ENCODE measurements around the gene NRIP3.

NRIP3 gene

DNA sequence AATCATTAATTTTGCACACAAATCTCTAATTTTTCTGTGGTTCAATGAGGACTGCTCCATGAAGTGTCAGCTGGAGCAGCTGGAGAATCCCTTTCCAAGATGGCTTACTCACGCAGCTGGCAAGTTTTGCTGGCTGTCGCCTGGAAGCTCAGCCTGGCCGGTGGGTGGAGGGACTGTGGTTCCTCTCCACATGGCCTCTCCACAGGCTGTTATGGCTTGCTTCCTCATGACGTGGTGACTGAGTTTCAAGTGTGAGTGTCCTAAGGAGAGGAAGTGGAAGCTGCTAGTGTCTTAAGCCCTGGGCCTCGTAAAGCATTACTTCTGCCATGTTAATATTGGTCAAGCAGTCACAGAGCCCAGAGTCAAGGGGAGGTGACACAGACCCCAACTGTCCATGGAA lies 14.0 kb upstream of the NRIP3 start:
- Histone ChIP-seq H3K79me2 (ENCODE audit: insufficient read depth, low read length) (no peaks in the 10 kb centered on the region), H3K27me3 (ENCODE audit: insufficient read depth, low read length, poor library complexity) (peaks cover 3% of the 10 kb centered on the region), H3K9ac (ENCODE audit: low read depth, low read length) (no peak overlapping the region), H3K9me3 (ENCODE audit: insufficient read depth, low read length, severe bottlenecking) (no peaks in the 10 kb centered on the region), H3K36me3 (ENCODE audit: insufficient read depth, low read length) (no peaks in the 10 kb centered on the region), H3K4me2 (ENCODE audit: insufficient read depth, low read length) (no peak overlapping the region), H4K20me1 (ENCODE audit: insufficient read depth, low read length) (no peaks in the 10 kb centered on the region), H2AFZ (ENCODE audit: low read depth, low read length) (no peak overlapping the region), H3K4me3 (ENCODE audit: low read depth in 1 of 2, low read length in 2 of 2) (no peak overlapping the region), H3K4me1 (ENCODE audit: insufficient read depth, low read length) (peaks cover 6% of the 10 kb centered on the region; the same call in 1 of the 2 replicates), H3K27ac (ENCODE audit: low read length) (no peak overlapping the region)
- TF ChIP-seq EZH2 (IDR thresholded peaks at IDR 0.05; ENCODE audit: borderline replicate concordance, low read depth, low read length, severe bottlenecking), result no peak
- TF ChIP-seq, protein P1, sequence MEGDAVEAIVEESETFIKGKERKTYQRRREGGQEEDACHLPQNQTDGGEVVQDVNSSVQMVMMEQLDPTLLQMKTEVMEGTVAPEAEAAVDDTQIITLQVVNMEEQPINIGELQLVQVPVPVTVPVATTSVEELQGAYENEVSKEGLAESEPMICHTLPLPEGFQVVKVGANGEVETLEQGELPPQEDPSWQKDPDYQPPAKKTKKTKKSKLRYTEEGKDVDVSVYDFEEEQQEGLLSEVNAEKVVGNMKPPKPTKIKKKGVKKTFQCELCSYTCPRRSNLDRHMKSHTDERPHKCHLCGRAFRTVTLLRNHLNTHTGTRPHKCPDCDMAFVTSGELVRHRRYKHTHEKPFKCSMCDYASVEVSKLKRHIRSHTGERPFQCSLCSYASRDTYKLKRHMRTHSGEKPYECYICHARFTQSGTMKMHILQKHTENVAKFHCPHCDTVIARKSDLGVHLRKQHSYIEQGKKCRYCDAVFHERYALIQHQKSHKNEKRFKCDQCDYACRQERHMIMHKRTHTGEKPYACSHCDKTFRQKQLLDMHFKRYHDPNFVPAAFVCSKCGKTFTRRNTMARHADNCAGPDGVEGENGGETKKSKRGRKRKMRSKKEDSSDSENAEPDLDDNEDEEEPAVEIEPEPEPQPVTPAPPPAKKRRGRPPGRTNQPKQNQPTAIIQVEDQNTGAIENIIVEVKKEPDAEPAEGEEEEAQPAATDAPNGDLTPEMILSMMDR (IDR thresholded peaks at IDR 0.05; ENCODE audit: borderline replicate concordance, extremely low read depth, low read length, poor library complexity, severe bottlenecking), result no peak
- ATAC-seq (ENCODE audit: insufficient read depth, low read depth), result no peak
- no peak for DNase-seq

DNA sequence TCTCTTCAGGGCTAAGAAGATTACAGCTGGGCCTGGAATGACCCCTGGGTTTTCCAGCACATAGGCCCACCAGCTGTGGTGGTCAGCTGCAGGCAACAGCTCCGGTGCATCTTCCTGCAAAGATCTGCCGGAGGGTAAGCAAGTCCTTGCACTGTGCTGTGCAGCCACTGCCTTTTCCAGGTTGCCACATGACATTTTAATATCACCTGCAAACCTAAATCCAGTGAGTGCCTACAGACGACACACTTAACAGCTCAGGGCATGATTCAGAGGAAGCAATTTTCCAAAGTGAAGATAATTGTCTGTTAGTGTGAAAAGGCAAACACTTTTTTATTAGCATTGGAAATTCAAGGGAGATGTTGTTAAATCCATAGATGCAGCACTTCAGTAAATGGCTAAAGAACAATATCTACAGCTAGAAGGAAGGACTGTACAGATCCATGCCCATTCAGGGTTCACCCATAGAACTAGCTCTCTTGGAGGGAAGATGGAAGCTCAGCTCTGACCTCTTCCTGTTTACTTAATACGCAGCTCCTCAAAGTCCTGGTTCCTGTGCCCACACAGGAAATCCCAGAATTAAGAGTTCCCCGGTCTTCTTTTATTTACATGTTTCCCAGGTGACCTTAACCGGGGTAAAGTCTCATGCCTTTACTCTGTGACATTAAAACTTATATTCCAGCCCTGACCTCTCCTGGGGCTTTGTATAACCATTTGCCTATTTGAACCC lies 13.3 kb upstream of the NRIP3 start:
- peaks cover 6% of the 10 kb centered on the region; the same call in 1 of the 2 replicates for H3K4me1 ChIP-seq (ENCODE audit: insufficient read depth, low read length)
- no peaks in the 10 kb centered on the region for H3K79me2 ChIP-seq (ENCODE audit: insufficient read depth, low read length)
- DNase-seq (no peak), ATAC-seq (ENCODE audit: insufficient read depth, low read depth) (0 out of 3 replicates have a peak, but pooled peaks have one; percentile 33)
- H3K4me2 ChIP-seq (ENCODE audit: insufficient read depth, low read length), result no peak overlapping the region
- no peak overlapping the region for H3K27ac ChIP-seq (ENCODE audit: low read length)
- no peak overlapping the region for H3K9ac ChIP-seq (ENCODE audit: low read depth, low read length)
- no peak overlapping the region for H2AFZ ChIP-seq (ENCODE audit: low read depth, low read length)
- no peaks in the 10 kb centered on the region for H3K27me3 ChIP-seq (ENCODE audit: insufficient read depth, low read length, poor library complexity)
- H3K9me3 ChIP-seq (ENCODE audit: insufficient read depth, low read length, severe bottlenecking), result no peaks in the 10 kb centered on the region
- H3K4me3 ChIP-seq (ENCODE audit: low read depth in 1 of 2, low read length in 2 of 2), result no peak overlapping the region
- no peaks in the 10 kb centered on the region for H4K20me1 ChIP-seq (ENCODE audit: insufficient read depth, low read length)
- no peak for TF ChIP-seq EZH2 (IDR thresholded peaks at IDR 0.05; ENCODE audit: borderline replicate concordance, low read depth, low read length, severe bottlenecking)
- TF ChIP-seq, protein P1 (IDR thresholded peaks at IDR 0.05; ENCODE audit: borderline replicate concordance, extremely low read depth, low read length, poor library complexity, severe bottlenecking), result no peak
- H3K36me3 ChIP-seq (ENCODE audit: insufficient read depth, low read length), result no peaks in the 10 kb centered on the region

DNA sequence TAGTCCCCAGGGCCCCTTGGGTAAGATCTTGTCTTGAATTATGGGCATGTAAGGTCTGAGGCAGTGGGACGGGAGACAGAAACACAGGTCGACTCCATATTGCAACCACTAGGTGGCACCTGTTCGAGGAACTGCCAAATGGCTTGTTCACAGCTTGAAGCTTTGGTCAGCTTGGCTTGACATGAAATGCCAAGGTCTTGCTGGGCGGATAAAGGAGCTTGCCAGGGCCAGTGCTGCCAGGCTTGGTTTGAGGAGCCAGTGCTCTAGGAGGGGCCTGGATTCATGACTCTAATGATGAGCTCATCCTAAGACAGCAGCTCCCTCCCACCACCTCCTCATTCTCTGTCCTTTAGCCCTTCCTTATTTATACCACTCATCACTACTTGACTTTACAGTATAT lies 11.9 kb upstream of the NRIP3 start:
- no peaks in the 10 kb centered on the region for H4K20me1 ChIP-seq (ENCODE audit: insufficient read depth, low read length)
- peaks cover 6% of the 10 kb centered on the region; the same call in 1 of the 2 replicates for H3K4me1 ChIP-seq (ENCODE audit: insufficient read depth, low read length)
- TF ChIP-seq EZH2 (IDR thresholded peaks at IDR 0.05; ENCODE audit: borderline replicate concordance, low read depth, low read length, severe bottlenecking), result no peak
- TF ChIP-seq, protein P1 (IDR thresholded peaks at IDR 0.05; ENCODE audit: borderline replicate concordance, extremely low read depth, low read length, poor library complexity, severe bottlenecking), result peak; percentile 92
- H3K9ac ChIP-seq (ENCODE audit: low read depth, low read length), result no peak overlapping the region
- no peaks in the 10 kb centered on the region for H3K27me3 ChIP-seq (ENCODE audit: insufficient read depth, low read length, poor library complexity)
- H3K4me3 ChIP-seq (ENCODE audit: low read depth in 1 of 2, low read length in 2 of 2), result no peak overlapping the region
- H3K4me2 ChIP-seq (ENCODE audit: insufficient read depth, low read length), result no peak overlapping the region
- H3K36me3 ChIP-seq (ENCODE audit: insufficient read depth, low read length), result no peaks in the 10 kb centered on the region
- no peak overlapping the region for H3K27ac ChIP-seq (ENCODE audit: low read length)
- no peaks in the 10 kb centered on the region for H3K79me2 ChIP-seq (ENCODE audit: insufficient read depth, low read length)
- peak; percentile 93 for ATAC-seq (ENCODE audit: insufficient read depth, low read depth)
- peak; percentile 66 for DNase-seq
- no peaks in the 10 kb centered on the region for H3K9me3 ChIP-seq (ENCODE audit: insufficient read depth, low read length, severe bottlenecking)
- H2AFZ ChIP-seq (ENCODE audit: low read depth, low read length), result no peak overlapping the region
